Sigmoid colon (tissue), 7 donors: ENCODE results near the gene LGI1. TPM values are rescaled to one million over a fixed set of nuclear protein-coding genes. Genes with fewer than 3 reads are reported as not detected.

Source experiments
- DNase-seq: peaks from one replicate; pipeline ENCODE4 v3.0.0-alpha.2; 2019
- H3K27ac ChIP-seq, 4 donors: fragments of 200-600 bp; sonication (generic); one replicate each; pipeline ENCODE4 v1.5.1; 2016 to 2019; ENCODE audit warnings: mild to moderate bottlenecking in 1 of 4
- H3K27me3 ChIP-seq, 3 donors: fragments of 200-600 bp; sonication (generic); one replicate each; pipeline ENCODE4 v1.5.1; 2019; ENCODE audit warnings: mild to moderate bottlenecking in 1 of 3
- H3K36me3 ChIP-seq, 4 donors: fragments of 200-600 bp; sonication (generic); one replicate each; pipeline ENCODE4 v1.5.1; 2016 to 2019
- H3K4me1 ChIP-seq, 4 donors: fragments of 200-600 bp; sonication (generic); one replicate each; pipeline ENCODE4 v1.5.1; 2017 to 2019
- H3K4me3 ChIP-seq, 4 donors: fragments of 200-600 bp; sonication (generic); one replicate each; pipeline ENCODE4 v1.5.1; 2017 to 2019; ENCODE audit warnings: mild to moderate bottlenecking in 2 of 4, moderate library complexity in 1 of 4
- H3K9me3 ChIP-seq, 4 donors: fragments of 200-600 bp in 3 of 4; sonication (generic) in 3 of 4; one replicate each; pipeline versions ENCODE4 v1.5.1 to v1.6.1; 2013 to 2019
- CTCF ChIP-seq, 4 experiments: fragments of 450-650 bp in 3 of 4; fragments of 200-600 bp in 1 of 4; IDR thresholded peaks; one replicate each; pipeline ENCODE4 v1.5.1; 2016 to 2019; ENCODE audit warnings: antibody characterized with exemption in 4 of 4, mild to moderate bottlenecking in 3 of 4, moderate library complexity in 2 of 4
- EP300 ChIP-seq, 4 donors: sonication (generic); formaldehyde crosslinking; IDR thresholded peaks; one replicate each; pipeline ENCODE4 v1.6.1; 2017; ENCODE audit warnings: antibody characterized with exemption in 4 of 4
- POLR2A ChIP-seq, 2 donors: fragments of 450-650 bp; IDR thresholded peaks; one replicate each; pipeline ENCODE4 v1.6.1; 2016; ENCODE audit warnings: antibody characterized with exemption in 2 of 2, mild to moderate bottlenecking in 2 of 2, moderate library complexity in 2 of 2
- POLR2AphosphoS5 ChIP-seq, 4 donors: sonication (generic); formaldehyde crosslinking; IDR thresholded peaks; one replicate each; pipeline ENCODE4 v1.6.1; 2017; ENCODE audit warnings: antibody characterized with exemption in 4 of 4
- WGBS, 2 donors: extraction: QIAGEN DNeasy Blood & Tissue Kit; methylation state at CpG; one replicate each; pipeline ENCODE4 v1.1.7; 2013; 5-methylcytosine and 5-hydroxymethylcytosine counted together
- intact Hi-C: fragments of 100-400 bp; cut with DNase I; formaldehyde crosslinking; loops from one replicate; pipeline ENCODE4 v1.15.1; 2023
- polyA plus RNA-seq, 3 donors: library from polyadenylated mRNA; stranded (reverse); fragments of 200-250 nt; gene quantifications; one replicate each; pipeline ENCODE4 v1.2.3, GENCODE V29; 2013
- total RNA-seq, 4 donors: library from RNA; depleted of rRNA; stranded (reverse); fragments of >200 nt; gene quantifications; one replicate each; pipeline ENCODE4 v1.1.0, GENCODE V29; 2016
- donor health status: healthy with polysubstance abuse.
- donor health status: Bipolar disorder and iron deficiency.
- donor health status: healthy.

Gene LGI1
- total RNA-seq (10 to 100 TPM in 2 of 4 donors, 1 to 10 TPM in 2; 3.2 to 28.1 (median 7.2) TPM), polyA plus RNA-seq (1 to 10 TPM in 2 of 3 donors, under 1 TPM in 1; 0.89 to 2.4 (median 1.2) TPM)

DNA sequence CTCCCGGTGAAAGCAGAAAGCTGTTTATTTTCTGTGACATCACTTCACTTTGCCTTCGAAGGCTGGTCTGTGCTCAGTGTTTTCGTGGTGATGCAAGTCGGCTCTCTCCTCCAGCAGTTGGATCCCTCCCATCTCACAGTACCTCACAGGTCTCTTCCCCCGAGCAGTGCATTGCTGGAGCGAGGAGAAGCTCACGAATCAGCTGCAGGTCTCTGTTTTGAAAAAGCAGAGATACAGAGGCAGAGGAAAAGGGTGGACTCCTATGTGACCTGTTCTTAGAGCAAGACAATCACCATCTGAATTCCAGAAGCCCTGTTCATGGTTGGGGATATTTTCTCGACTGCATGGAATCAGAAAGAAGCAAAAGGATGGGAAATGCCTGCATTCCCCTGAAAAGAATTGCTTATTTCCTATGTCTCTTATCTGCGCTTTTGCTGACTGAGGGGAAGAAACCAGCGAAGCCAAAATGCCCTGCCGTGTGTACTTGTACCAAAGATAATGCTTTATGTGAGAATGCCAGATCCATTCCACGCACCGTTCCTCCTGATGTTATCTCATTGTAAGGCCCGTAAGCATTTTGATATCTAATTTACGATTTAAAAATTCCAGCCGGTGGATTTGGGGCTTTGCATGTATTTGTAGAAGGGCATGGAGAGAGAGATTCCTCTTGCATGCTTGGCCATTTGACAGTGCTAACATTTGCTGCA lies at the start of gene LGI1:
Gene LGI1 (plus strand): TSS at position 136 of the 707 bp plus-strand sequence. CDS start 209 bp downstream, at position 345.
- TF ChIP-seq POLR2A (IDR thresholded peaks at IDR 0.05) (no peak), POLR2AphosphoS5 (IDR thresholded peaks at IDR 0.05) (peak in 1 of 4 donors; percentile 4), CTCF (IDR thresholded peaks at IDR 0.05) (no peak), EP300 (IDR thresholded peaks at IDR 0.05) (no peak)
- 41 to 80% methylated on average over 16 of the region's 16 CpGs for WGBS, 2 donors
- H3K27ac ChIP-seq: peak within 1 kb of the TSS in 3 of 4 donors; percentile 30 to 55 (median 54)
- H3K4me1 ChIP-seq: peaks cover 0 to 67% (median 38%) of the 10 kb centered on the region in 4 donors
- DNase-seq: no peak
- peak within 1 kb of the TSS; percentile 14 to 40 (median 26) for H3K4me3 ChIP-seq
- H3K36me3 ChIP-seq: no peaks in the 10 kb centered on the region
- no peaks in the 10 kb centered on the region for H3K9me3 ChIP-seq
- intact Hi-C loops: no loop called here
- no peaks in the 10 kb centered on the region for H3K27me3 ChIP-seq

DNA sequence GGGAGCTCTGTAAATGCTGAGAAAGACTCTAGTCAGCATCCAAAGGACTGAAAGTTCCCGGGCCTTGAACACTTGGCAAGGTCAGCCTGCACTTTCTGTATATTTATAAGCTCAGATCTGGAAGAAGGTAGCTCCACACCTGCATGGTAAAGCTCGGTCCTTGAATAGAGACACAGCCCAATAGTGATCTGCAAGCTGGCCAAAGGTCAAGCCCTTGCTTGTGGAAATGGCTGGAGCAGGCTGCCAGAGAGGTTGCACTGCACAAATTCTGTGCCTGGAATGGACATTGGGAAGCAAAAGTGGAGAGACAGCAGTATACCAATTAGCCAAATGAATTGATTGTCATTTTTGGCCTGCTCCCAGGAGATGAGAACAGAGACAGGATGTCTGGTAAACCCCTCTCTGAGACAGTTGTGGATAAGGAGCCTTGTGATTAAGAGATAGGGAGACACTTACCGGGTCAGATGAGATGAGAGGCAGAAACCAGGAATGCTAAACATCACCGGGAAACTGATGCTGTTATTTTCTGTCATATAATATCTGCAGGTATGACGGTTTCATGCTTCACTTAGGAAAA lies 47.3 kb upstream of the LGI1 start:
- Histone ChIP-seq H3K9me3 (no peaks in the 10 kb centered on the region), H3K4me3 (no peak overlapping the region), H3K4me1 (no peaks in the 10 kb centered on the region), H3K27me3 (no peaks in the 10 kb centered on the region), H3K36me3 (no peaks in the 10 kb centered on the region), H3K27ac (no peak overlapping the region)
- intact Hi-C loops: no loop called here
- DNase-seq: no peak
- WGBS, 2 donors: 61 to 76% methylated on average over 5 of the region's 5 CpGs
- TF ChIP-seq POLR2A (IDR thresholded peaks at IDR 0.05): no peak

- no peak overlapping the region for H3K27ac ChIP-seq
- DNase-seq: no peak
- intact Hi-C loops: no loop called here
- H3K9me3 ChIP-seq: no peaks in the 10 kb centered on the region
- no peaks in the 10 kb centered on the region for H3K4me1 ChIP-seq
- TF ChIP-seq CTCF (IDR thresholded peaks at IDR 0.05) (no peak), EP300 (IDR thresholded peaks at IDR 0.05) (no peak), POLR2A (IDR thresholded peaks at IDR 0.05) (no peak), POLR2AphosphoS5 (IDR thresholded peaks at IDR 0.05) (no peak)
- no peaks in the 10 kb centered on the region for H3K27me3 ChIP-seq
- no peaks in the 10 kb centered on the region for H3K36me3 ChIP-seq
- 78 to 95% methylated on average over 3 of the region's 3 CpGs for WGBS, 2 donors
- no peak overlapping the region for H3K4me3 ChIP-seq
These were observed 45.8 kb upstream of the LGI1 start for GRCh38 chr10:93711891-93712290.

DNA sequence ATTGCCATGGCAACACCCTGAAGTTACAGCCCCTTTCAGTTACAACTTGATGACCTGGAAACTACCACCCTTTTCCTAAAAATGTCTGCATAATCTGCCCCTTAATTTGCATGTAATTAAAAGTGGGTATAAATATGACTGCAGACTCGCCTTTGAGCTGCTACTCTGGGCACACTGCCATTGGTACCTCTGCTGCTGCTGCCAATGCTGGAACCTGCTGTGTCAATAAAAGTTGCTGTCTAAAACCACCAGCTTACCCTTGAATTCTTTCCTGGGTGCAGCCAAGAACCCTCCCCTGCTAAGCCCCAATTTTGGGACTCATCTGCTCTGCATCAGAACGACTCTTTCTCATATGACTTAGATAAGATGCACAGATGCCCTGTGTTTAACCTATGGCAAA lies 45.1 kb upstream of the LGI1 start:
- no peak overlapping the region for H3K4me3 ChIP-seq
- intact Hi-C loops: no loop called here
- WGBS, 2 donors: 60 to 79% methylated on average over 2 of the region's 2 CpGs
- H3K4me1 ChIP-seq: no peaks in the 10 kb centered on the region
- no peak for DNase-seq
- no peaks in the 10 kb centered on the region for H3K36me3 ChIP-seq
- H3K27ac ChIP-seq: no peak overlapping the region
- no peak for TF ChIP-seq CTCF (IDR thresholded peaks at IDR 0.05)
- no peak for TF ChIP-seq POLR2A (IDR thresholded peaks at IDR 0.05)
- TF ChIP-seq POLR2AphosphoS5 (IDR thresholded peaks at IDR 0.05): no peak
- TF ChIP-seq EP300 (IDR thresholded peaks at IDR 0.05): no peak
- no peaks in the 10 kb centered on the region for H3K9me3 ChIP-seq
- H3K27me3 ChIP-seq: no peaks in the 10 kb centered on the region

- DNase-seq: no peak
- 76 to 86% methylated on average over 5 of the region's 5 CpGs for whole genome bisulfite sequencing, 2 donors
- intact Hi-C loops: no loop called here
- Histone ChIP-seq H3K9me3 (no peaks in the 10 kb centered on the region), H3K27ac (no peak overlapping the region), H3K36me3 (no peaks in the 10 kb centered on the region), H3K27me3 (no peaks in the 10 kb centered on the region), H3K4me3 (no peak overlapping the region), H3K4me1 (no peaks in the 10 kb centered on the region)
- TF ChIP-seq POLR2A (IDR thresholded peaks at IDR 0.05) (no peak), POLR2AphosphoS5 (IDR thresholded peaks at IDR 0.05) (no peak), EP300 (IDR thresholded peaks at IDR 0.05) (no peak), CTCF (IDR thresholded peaks at IDR 0.05) (no peak)
These were observed 42.4 kb upstream of the LGI1 start for GRCh38 chr10:93715345-93715744.
